ENCODE results near the gene SETD3. TPM values are rescaled to one million over a fixed set of nuclear protein-coding genes. Genes with fewer than 3 reads are reported as not detected.
A peak's percentile ranks its signal among the peaks of the same experiment; 100 is the strongest.

Gene SETD3
- total RNA-seq, 6 experiments from 2014 or later: 42.1 to 53.9 (median 47.0) TPM

DNA sequence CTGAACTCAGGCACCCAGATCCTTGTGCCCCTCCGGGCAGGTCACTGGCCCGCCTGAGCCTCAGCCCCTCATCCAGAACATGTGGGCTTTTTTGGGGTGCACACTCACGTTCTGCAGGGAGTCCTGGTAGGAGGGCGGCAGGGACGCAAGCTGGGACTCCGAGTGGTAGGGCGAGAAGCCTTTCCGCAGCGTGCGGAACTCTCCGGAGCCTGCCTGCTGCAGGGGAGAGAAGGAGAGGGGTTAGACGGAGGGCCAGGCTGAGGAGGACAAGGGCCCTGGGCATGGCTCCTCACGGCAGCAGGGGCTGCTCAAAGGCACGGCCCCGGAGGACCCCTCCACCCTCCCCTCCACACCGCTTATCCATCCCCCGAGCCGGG is 41.4 kb upstream of the SETD3 start:
- no peaks in the 10 kb centered on the region; the same call in 1 of the 2 replicates for H3K27me3 Mint-ChIP-seq (ENCODE audit: insufficient read depth)
- H3K36me3 Mint-ChIP-seq (ENCODE audit: low read depth): peaks cover 5% of the 10 kb centered on the region; the same call in 1 of the 2 replicates
- DNase-seq: no peak
- H3K4me3 Mint-ChIP-seq: no peak overlapping the region
- TF ChIP-seq, protein P1, sequence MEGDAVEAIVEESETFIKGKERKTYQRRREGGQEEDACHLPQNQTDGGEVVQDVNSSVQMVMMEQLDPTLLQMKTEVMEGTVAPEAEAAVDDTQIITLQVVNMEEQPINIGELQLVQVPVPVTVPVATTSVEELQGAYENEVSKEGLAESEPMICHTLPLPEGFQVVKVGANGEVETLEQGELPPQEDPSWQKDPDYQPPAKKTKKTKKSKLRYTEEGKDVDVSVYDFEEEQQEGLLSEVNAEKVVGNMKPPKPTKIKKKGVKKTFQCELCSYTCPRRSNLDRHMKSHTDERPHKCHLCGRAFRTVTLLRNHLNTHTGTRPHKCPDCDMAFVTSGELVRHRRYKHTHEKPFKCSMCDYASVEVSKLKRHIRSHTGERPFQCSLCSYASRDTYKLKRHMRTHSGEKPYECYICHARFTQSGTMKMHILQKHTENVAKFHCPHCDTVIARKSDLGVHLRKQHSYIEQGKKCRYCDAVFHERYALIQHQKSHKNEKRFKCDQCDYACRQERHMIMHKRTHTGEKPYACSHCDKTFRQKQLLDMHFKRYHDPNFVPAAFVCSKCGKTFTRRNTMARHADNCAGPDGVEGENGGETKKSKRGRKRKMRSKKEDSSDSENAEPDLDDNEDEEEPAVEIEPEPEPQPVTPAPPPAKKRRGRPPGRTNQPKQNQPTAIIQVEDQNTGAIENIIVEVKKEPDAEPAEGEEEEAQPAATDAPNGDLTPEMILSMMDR (IDR thresholded peaks at IDR 0.05): no peak
- H3K27ac Mint-ChIP-seq: peak overlapping the region; percentile 73
- H3K9me3 Mint-ChIP-seq: no peaks in the 10 kb centered on the region
- H3K4me1 Mint-ChIP-seq (ENCODE audit: low read depth): peaks cover 37% of the 10 kb centered on the region

- no peak overlapping the region for H3K4me3 Mint-ChIP-seq
- no peaks in the 10 kb centered on the region for H3K9me3 Mint-ChIP-seq
- peaks cover 5% of the 10 kb centered on the region; the same call in 1 of the 2 replicates for H3K36me3 Mint-ChIP-seq (ENCODE audit: low read depth)
- peaks cover 36% of the 10 kb centered on the region for H3K4me1 Mint-ChIP-seq (ENCODE audit: low read depth)
- DNase-seq: no peak
- no peaks in the 10 kb centered on the region; the same call in 1 of the 2 replicates for H3K27me3 Mint-ChIP-seq (ENCODE audit: insufficient read depth)
- TF ChIP-seq, protein P1 (IDR thresholded peaks at IDR 0.05): no peak
- H3K27ac Mint-ChIP-seq: 0 out of 2 replicates have a peak overlapping the region, but pooled peaks have one; percentile 38
These were observed 40.7 kb upstream of the SETD3 start for GRCh38 chr14:99521176-99522024.

GRCh38 chr14:99520571-99521081 is 40.0 kb upstream of the SETD3 start:
- H3K27ac Mint-ChIP-seq: peak overlapping the region; percentile 38; the same call in 1 of the 2 replicates
- peaks cover 36% of the 10 kb centered on the region for H3K4me1 Mint-ChIP-seq (ENCODE audit: low read depth)
- no peaks in the 10 kb centered on the region for H3K9me3 Mint-ChIP-seq
- DNase-seq: no peak
- TF ChIP-seq, protein P1 (IDR thresholded peaks at IDR 0.05): no peak
- peaks cover 5% of the 10 kb centered on the region; the same call in 1 of the 2 replicates for H3K36me3 Mint-ChIP-seq (ENCODE audit: low read depth)
- H3K4me3 Mint-ChIP-seq: no peak overlapping the region
- H3K27me3 Mint-ChIP-seq (ENCODE audit: insufficient read depth): no peaks in the 10 kb centered on the region; the same call in 1 of the 2 replicates

- no peak overlapping the region for H3K4me3 Mint-ChIP-seq
- peaks cover under 1% of the 10 kb centered on the region; the same call in 1 of the 2 replicates for H3K27me3 Mint-ChIP-seq (ENCODE audit: insufficient read depth)
- no peak for DNase-seq
- no peaks in the 10 kb centered on the region for H3K9me3 Mint-ChIP-seq
- peaks cover 30% of the 10 kb centered on the region for H3K4me1 Mint-ChIP-seq (ENCODE audit: low read depth)
- TF ChIP-seq, protein P1 (IDR thresholded peaks at IDR 0.05): no peak
- no peak overlapping the region for H3K27ac Mint-ChIP-seq
- peaks cover 5% of the 10 kb centered on the region; the same call in 1 of the 2 replicates for H3K36me3 Mint-ChIP-seq (ENCODE audit: low read depth)
These were observed 39.3 kb upstream of the SETD3 start for GRCh38 chr14:99519931-99520421.

DNA sequence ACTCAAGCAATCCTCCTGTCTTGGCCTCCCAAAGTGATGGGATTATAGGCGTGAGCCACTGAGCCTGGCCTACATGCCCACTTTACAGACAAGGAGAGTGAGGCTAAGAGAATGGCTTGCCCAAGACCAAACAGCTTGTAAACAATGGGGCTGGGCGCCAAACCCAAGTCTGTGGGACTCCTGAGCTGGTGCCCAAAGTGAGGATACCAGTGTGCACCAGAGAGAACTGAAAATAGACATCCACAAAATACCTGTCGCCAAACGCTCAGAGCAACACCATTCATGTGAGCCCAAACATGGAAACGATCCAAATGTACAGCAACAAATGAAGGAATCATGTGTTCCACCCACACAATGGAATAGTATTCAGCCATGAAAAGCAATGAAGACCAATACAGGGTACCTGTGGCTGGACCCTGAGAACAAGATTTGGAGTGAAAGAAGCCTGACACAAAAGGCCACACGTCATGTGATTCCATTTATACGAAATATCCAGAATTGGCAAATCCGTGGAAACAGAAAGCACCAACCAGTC is 38.8 kb upstream of the SETD3 start:
- Mint-ChIP-seq H3K9me3 (no peaks in the 10 kb centered on the region), H3K27ac (no peak overlapping the region), H3K4me3 (no peak overlapping the region), H3K4me1 (ENCODE audit: low read depth) (peaks cover 25% of the 10 kb centered on the region), H3K36me3 (ENCODE audit: low read depth) (peaks cover 5% of the 10 kb centered on the region; the same call in 1 of the 2 replicates), H3K27me3 (ENCODE audit: insufficient read depth) (peaks cover 3% of the 10 kb centered on the region)
- DNase-seq: no peak
- TF ChIP-seq, protein P1 (IDR thresholded peaks at IDR 0.05): no peak

Measured in HFFc6 (cell line).